CD4-positive, alpha-beta T cell treated with Interleukin-2 at 100 ng/mL for 4 hours (primary cell): ENCODE data around the gene QRFPR.
"Not testable (repeated sequence)": the region's sequence is repeated elsewhere in the genome, so short reads cannot be mapped to it uniquely, and the experiment has no call there.

Experiments
- DNase-seq: peaks from one replicate; pipeline ENCODE4 v3.0.0-alpha.2; 2020; ENCODE audit warnings: low spot score

QRFPR gene

GRCh38 chr4:121380776-121381462, at the start of gene QRFPR:
QRFPR (minus strand) TSS chr4:121381018; CDS start chr4:121380647, 371 bp downstream.
- DNase-seq = no peak

DNA sequence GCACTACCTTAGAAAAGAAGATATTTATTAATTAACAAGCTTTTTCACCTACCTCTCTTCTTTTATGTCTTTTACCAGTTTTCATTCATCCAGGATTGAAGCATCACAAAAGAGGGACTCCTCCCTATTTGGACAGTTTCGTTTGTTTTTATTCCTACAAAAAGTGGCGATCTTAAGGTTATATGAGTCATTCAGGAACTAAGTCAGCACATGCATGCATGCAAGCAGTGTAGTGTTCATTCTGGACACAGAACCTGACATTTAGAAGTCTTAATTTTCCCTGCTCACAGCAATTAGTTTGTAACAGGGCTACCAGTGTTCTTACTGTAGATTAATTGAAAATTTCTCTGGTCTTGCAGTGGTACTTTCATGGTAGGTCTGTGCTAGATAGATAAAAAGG, 47.9 kb upstream of the QRFPR start:
- DNase-seq = no peak

- no peak for DNase-seq
Measured at GRCh38 chr4:121421594-121421993, 40.8 kb upstream of the QRFPR start.

- DNase-seq = no peak
Measured at GRCh38 chr4:121411151-121411744, 30.4 kb upstream of the QRFPR start.

DNA sequence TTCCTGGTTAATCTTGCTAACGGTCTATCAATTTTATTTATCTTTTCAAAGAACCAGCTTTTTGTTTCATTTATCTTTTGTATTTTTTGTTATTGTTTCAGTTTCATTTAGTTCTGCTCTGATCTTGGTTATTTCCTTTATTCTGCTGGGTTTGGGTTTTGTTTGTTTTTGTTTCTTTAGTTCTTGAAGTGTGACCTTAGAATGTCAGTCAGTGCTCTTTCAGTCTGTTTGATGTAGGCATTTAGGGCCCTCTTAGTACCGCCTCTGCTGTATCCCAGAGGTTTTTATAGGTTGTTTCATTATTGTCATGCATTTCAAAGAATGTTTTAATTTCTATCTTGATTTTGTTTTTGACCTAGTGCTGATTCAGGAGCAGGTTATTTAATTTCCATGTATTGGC, 27.7 kb upstream of the QRFPR start:
- DNase-seq = not testable (repeated sequence)

DNA sequence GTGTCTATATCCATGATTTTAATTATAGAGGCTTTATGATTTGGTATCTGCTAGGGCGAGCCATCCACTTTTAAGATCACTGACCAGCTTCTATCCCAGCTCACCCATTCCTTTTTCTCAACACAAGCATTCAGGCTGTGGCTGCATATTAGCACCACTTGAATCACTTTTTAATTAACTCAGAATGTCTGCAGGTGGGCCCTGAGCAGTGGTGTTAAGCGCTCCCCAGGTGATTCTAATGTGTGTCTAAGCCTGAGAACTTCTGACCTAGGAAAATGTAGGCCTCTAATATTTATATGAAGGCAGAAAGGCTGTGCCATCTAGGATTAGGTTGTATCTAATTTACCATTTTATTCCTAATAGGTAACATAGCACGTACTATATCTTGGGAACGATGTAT, 19.8 kb upstream of the QRFPR start:
- no peak for DNase-seq

DNA sequence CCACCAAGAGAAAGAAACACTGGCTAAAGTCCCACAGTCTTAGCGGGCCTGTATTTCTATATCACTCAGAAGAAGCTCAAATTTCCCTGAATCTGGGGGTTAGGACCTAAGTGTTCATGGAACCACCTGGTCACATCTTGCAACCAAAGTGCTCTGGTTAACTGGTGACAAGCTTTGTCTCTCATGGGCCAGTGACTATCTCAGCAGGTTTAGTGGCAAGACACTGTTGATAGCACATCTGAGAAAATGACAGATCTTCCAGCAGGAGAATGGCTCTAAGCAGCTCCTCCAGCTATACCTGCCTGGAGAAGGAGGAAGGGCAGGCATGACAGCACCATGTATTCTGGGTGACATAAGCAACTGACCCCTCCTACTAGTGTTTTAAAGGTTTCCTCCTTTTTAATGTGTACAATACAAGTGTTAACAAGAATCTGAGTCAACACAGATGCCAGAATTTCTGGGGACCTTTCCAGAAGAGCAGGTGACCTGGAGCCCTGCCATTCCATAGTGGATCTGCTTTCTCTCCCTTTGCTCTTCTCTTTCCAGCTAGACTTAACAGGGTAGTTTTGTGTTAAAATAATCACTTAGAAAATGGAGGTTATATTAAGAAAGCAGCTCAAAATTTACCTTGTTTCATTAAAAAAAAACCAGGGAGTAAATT, 17.3 kb upstream of the QRFPR start:
- DNase-seq = no peak

GRCh38 chr4:121397434-121397833, 16.6 kb upstream of the QRFPR start:
- no peak for DNase-seq

GRCh38 chr4:121392426-121393086, 11.7 kb upstream of the QRFPR start:
- no peak for DNase-seq

DNA sequence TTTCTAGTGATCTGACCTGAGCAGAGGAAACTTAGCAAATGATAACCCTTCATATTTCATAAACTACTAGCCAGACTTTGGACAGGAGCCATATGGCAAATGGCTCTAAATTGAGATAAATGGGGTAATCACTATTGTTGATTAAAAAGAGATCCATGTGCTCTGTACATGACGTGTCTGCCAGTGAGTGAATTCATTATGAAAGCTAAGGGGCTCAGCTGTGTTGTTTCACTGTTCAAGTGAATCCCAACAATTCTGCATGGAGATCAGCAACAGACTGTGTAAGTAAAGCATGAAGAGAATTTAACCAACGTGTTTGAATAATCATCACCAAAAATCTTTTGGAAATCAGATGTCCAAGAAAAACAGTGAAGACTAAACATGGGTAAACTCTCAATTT, 9.5 kb upstream of the QRFPR start:
- no peak for DNase-seq

- no peak for DNase-seq
Measured at GRCh38 chr4:121379276-121379675, 1.5 kb downstream of the QRFPR start.

- no peak for DNase-seq
Measured at GRCh38 chr4:121377076-121377475, 3.7 kb downstream of the QRFPR start.

GRCh38 chr4:121376556-121376955, 4.3 kb downstream of the QRFPR start:
- DNase-seq = no peak

GRCh38 chr4:121376097-121376496, 4.7 kb downstream of the QRFPR start:
- DNase-seq = no peak

- DNase-seq = no peak
Measured at GRCh38 chr4:121375262-121375661, 5.6 kb downstream of the QRFPR start.

DNA sequence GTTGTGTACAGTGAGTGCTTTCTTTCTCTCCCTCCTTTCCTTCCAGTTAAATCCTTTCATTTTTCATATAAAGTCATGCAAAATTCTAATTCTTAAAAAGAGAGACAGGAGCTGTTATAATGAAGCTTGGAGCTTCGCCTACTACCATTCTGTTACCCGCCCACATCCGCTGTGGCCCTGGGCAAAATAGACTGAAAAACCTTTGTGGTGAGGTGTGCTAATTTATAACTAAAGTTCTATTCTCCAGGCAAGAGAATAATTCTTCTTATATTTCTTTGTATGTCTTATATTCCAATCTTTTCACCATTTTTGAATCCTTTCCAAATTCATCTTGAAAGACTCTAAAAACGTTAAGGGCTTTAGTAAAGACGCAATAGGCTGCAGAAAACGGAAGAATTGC, 7.0 kb downstream of the QRFPR start:
- DNase-seq = no peak

DNA sequence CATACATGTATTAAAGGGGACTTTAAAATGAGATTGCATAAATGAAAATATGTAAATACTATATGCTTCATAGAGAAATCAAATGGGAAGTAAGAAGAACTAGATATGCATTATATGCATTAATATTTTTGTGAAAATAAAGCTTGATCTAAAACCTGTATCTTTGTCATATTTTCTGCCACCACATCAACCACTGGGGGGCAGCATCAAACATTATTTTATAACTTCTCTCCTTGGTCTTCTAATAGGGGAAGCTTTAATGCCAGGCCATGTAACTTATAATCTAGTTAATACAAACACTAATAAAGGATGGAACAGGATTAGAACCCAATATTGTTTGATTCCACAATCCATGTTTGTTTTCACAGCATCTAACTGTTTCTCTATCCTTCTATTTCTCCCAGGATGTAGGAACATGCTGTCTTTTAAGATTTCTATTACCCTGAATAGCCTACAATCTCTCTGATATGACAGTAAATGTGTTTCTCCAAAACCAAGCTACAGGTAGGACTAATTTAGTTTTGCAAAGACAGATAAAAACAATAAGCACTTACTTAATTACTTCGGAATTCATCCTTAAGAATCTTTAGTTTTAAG, 10.0 kb downstream of the QRFPR start:
- peak; percentile 34 for DNase-seq

DNA sequence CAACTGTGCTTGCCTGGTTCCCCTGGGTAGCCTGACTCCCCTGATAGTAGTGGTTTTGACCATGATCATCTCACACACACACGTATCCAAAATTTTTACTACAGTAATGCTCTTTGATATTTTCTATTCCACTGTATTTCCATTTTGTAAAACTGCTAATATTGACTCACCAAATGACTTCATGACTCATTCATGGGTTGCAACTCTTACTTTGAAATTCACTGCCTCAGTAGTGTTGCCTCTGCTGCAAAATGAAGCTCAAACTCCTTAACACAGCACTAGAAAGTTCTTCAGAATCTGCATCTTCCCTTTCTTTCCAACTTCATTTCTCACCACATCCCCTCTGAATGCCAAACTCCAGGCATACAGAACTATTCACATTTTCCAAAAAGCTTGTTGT, 20.3 kb downstream of the QRFPR start:
- no peak for DNase-seq

DNA sequence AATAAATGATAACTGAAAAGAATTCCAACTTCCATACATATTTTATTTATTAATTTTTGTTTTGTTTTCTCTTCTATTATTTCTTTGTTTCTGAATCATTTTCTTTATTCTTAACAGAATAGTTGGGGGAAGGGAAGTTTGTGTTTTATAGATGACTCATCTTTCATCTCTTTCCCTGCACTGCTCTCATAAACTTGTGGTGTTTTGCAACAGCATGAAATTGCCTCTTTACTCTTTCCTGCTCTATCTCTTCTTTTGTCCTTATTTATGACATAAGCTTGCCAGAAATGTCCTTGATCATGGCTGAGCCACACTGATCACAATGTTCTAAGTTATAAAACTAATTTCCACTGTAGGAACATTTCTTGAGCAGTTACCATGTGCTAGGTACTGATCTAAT, 22.3 kb downstream of the QRFPR start:
- no peak for DNase-seq

- no peak for DNase-seq
Measured at GRCh38 chr4:121353213-121353612, 27.6 kb downstream of the QRFPR start.

DNA sequence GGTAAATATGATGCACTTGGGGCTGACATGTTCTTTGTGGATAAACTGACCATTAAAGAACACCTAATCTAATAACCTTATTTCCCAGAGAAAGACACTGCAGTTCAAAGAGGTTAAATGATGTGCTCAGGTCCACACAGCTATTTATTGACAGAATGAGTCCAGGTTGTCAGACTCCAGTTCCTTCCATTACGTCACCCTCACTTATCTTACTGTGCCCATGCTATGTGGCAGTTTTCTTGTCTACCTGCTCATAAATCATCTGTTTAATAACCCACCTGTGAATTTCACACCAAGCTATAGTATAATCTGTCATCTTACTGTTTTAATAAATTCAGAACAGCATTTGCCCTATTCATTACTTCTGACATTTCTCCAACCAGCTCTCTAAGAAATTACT, 36.7 kb downstream of the QRFPR start:
- DNase-seq = no peak

DNA sequence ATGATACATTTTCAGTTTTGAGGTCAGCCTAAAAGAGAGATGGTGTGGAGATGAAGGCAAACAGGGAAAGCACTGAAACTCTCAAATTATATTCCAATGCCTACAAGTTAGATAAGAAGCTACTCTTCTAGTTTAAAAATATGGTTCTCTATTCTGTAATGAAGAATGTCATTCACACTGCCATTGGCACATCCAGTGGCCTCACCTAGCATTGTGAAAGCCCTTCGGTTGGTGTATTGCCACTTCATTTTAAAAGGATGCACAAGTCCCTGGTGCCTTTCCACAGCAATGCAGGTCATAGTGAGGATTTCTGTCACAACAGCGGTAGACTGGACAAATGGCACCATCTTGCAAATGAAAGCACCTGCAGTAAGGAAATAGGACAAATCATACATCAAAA, 40.6 kb downstream of the QRFPR start:
- DNase-seq = no peak

- DNase-seq = no peak
Measured at GRCh38 chr4:121339824-121340223, 41.0 kb downstream of the QRFPR start.
